Right lobe of liver (tissue), 6 donors: Measurements from ENCODE around the gene TRMT10B. TPM values are rescaled to one million over a fixed set of nuclear protein-coding genes. Genes with fewer than 3 reads are reported as not detected.
"Not testable (repeated sequence)": the region's sequence is repeated elsewhere in the genome, so short reads cannot be mapped to it uniquely, and the experiment has no call there.

ENCODE experiments used
- ATAC-seq, 4 donors: fragments of 200-7000 bp; cut with Tn5 transposase; one replicate each; pipeline ENCODE4 v1.9.1; 2020; ENCODE audit warnings: mild to moderate bottlenecking in 4 of 4, moderate library complexity in 4 of 4
- DNase-seq, 3 donors: peaks; one replicate each; pipeline ENCODE4 v3.0.0-alpha.2; 2020
- H3K27ac ChIP-seq, 3 donors: fragments of 200-600 bp; one replicate each; pipeline ENCODE4 v1.8.0; 2022
- H3K27me3 ChIP-seq, 2 donors: fragments of 200-600 bp; one replicate each; pipeline ENCODE4 v1.8.0; 2022
- H3K36me3 ChIP-seq, 4 donors: fragments of 200-600 bp; sonication (generic) in 1 of 4; one replicate each; pipeline versions ENCODE4 v1.5.1 to v1.8.0; 2017 to 2022; ENCODE audit warnings: control low read depth in 1 of 4
- H3K4me1 ChIP-seq, 4 donors: fragments of 200-600 bp; sonication (generic) in 1 of 4; one replicate each; pipeline versions ENCODE4 v1.5.1 to v1.8.0; 2017 to 2022; ENCODE audit warnings: control low read depth in 1 of 4
- H3K4me3 ChIP-seq, 3 donors: fragments of 200-600 bp; one replicate each; pipeline ENCODE4 v1.8.0; 2022
- H3K9me3 ChIP-seq, 4 donors: fragments of 200-600 bp; sonication (generic) in 1 of 4; one replicate each; pipeline versions ENCODE4 v1.5.1 to v1.8.0; 2017 to 2022; ENCODE audit warnings: control low read depth in 1 of 4
- POLR2A ChIP-seq: fragments of 450-650 bp; IDR thresholded peaks from one replicate; pipeline ENCODE4 v1.6.1; 2017; ENCODE audit warnings: antibody characterized with exemption, mild to moderate bottlenecking
- WGBS: methylation state at CpG from one replicate; pipeline ENCODE4 v1.1.6; 2018; ENCODE audit warnings: low coverage, low lambda C conversion rate; ENCODE audit not compliant: insufficient coverage; ENCODE audit errors: missing lambda C conversion rate; 5-methylcytosine and 5-hydroxymethylcytosine counted together
- intact Hi-C, 2 donors: fragments of 100-400 bp; cut with DNase I; formaldehyde crosslinking; loops; one replicate each; pipeline versions ENCODE4 v1.11.2 to v1.14.1; 2022
- total RNA-seq, 6 experiments: library from RNA; depleted of rRNA in 2 of 6; stranded (reverse); fragments of >200 nt in 2 of 6; fragmentation: NEBNext Ultra II Directional in 3 of 6; extraction: Animal tissue kit (Norgen Biotek cat#: 25700) in 3 of 6; gene quantifications; one replicate each; pipeline versions ENCODE4 v1.1.0 to v1.2.4, GENCODE V29; 2016 to 2023
- TF ChIP-seq, protein P1 (sequence below), 4 donors: fragments of 200-600 bp in 3 of 4; fragments of 450-650 bp in 1 of 4; IDR thresholded peaks; one replicate each; pipeline versions ENCODE4 v1.5.1 to v1.8.0; 2016 to 2022; ENCODE audit warnings: antibody characterized with exemption in 4 of 4, mild to moderate bottlenecking in 2 of 4
- donor health status: DM: no; HTN: yes; CAD: no.
- donor health status: DM: no; HTN: no; CAD: no.
- donor health status: DM: no; HTN: no; CAD: no.
- donor health status: DM: no; HTN: yes; CAD: no.
- donor health status: DM: no; HTN: yes; CAD: no.

Gene TRMT10B
- total RNA-seq, 6 experiments from 2014 or later, result 2.2 to 4.9 (median 3.3) TPM

DNA sequence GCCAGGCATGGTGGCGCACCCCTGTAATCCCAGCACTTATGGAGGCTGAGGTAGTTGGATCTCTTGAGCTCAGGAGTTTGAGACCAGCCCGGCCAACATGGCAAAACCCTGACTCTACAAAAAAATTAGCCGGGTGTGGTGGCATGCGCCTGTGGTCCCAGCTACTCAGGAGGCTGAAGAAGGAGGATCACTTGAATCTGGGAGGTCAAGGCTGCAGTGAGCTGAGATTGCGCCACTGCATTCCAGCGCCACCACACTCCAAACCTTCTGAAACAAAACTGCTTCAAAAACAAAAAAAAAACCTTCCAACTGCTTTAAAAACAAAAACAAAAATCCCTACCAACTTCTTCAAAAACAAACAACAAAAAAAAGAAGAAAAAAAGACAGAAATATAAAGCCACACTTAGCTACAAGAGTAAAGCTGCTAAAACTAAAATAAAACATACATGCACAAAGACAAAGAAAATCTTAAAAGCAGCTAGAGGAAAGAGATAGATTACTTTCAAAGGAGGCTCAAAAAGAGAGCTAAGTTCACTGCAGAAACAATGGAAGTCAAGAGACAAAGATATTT, 58.4 kb downstream of the TRMT10B start:
- no peak for DNase-seq
- TF ChIP-seq POLR2A, result no peak
- TF ChIP-seq, protein P1, sequence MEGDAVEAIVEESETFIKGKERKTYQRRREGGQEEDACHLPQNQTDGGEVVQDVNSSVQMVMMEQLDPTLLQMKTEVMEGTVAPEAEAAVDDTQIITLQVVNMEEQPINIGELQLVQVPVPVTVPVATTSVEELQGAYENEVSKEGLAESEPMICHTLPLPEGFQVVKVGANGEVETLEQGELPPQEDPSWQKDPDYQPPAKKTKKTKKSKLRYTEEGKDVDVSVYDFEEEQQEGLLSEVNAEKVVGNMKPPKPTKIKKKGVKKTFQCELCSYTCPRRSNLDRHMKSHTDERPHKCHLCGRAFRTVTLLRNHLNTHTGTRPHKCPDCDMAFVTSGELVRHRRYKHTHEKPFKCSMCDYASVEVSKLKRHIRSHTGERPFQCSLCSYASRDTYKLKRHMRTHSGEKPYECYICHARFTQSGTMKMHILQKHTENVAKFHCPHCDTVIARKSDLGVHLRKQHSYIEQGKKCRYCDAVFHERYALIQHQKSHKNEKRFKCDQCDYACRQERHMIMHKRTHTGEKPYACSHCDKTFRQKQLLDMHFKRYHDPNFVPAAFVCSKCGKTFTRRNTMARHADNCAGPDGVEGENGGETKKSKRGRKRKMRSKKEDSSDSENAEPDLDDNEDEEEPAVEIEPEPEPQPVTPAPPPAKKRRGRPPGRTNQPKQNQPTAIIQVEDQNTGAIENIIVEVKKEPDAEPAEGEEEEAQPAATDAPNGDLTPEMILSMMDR (IDR thresholded peaks at IDR 0.05), result no peak
- Histone ChIP-seq H3K27me3 (no peaks in the 10 kb centered on the region), H3K36me3 (no peaks in the 10 kb centered on the region), H3K27ac (no peak overlapping the region), H3K4me3 (no peak overlapping the region), H3K4me1 (no peaks in the 10 kb centered on the region), H3K9me3 (no peaks in the 10 kb centered on the region)
- intact Hi-C loops, result no loop called here
- no peak for ATAC-seq
- 91% methylated on average over 4 of the region's 6 CpGs for WGBS

DNA sequence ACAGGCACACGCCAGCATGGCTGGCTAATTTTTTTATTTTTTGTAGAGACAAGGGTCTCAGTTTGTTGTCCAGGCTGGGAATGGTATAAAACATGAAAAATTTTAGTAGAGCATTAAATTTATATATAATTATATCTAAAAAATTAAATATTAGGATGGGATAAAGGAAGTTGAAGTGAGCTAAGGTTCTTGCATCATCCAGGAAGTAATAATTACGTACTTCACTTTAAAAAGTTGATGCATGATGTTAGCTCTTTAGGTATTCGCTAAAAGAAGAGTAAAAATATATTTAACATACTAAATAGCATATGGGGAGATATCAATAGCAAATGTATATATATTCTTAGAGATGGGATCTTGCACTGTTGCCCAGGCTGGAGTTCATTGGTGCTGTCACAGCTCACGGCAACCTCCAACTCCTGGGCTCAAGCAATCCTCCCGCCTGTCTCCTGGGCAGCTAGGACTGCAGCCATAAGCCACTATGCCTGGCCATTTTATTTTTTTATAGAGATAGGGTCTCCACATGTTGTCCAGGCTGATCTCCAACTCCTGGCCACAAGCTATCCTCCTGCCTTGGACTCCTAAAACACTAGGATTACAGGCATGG, 59.3 kb downstream of the TRMT10B start:
- ATAC-seq (no peak), DNase-seq (no peak)
- H3K9me3 ChIP-seq, result no peaks in the 10 kb centered on the region
- 81% methylated on average over 5 of the region's 5 CpGs for WGBS
- intact Hi-C loops, result no loop called here
- no peak overlapping the region for H3K4me3 ChIP-seq
- H3K27me3 ChIP-seq, result no peaks in the 10 kb centered on the region
- H3K27ac ChIP-seq, result no peak overlapping the region
- TF ChIP-seq, protein P1 (IDR thresholded peaks at IDR 0.05), result no peak
- TF ChIP-seq POLR2A, result no peak
- no peaks in the 10 kb centered on the region for H3K36me3 ChIP-seq
- H3K4me1 ChIP-seq, result no peaks in the 10 kb centered on the region

DNA sequence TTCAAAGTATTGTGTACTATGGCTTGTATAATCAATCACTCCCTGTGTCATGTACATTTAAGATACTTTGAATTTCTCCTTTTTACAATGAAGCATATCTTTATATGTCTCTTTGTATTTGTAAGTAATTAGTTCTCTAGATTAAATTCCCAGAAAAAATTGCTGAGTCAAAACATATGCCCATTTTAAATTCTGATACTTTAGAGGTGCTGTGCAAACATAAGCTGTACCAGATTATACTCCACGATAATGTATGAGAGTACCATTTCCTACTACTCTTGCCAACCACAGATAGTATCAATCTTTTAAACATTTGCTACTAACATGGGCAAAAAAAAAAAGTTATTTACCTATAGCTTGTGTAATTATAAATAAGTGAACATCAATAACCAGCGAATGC, 65.2 kb downstream of the TRMT10B start:
- Histone ChIP-seq H3K27me3 (no peaks in the 10 kb centered on the region), H3K4me1 (peaks cover 0 to 4% (median 0%) of the 10 kb centered on the region in 4 donors), H3K9me3 (no peaks in the 10 kb centered on the region), H3K36me3 (peaks cover 0 to 4% (median 2%) of the 10 kb centered on the region in 4 donors), H3K4me3 (no peak overlapping the region), H3K27ac (no peak overlapping the region)
- DNase-seq (no peak), ATAC-seq (no peak)
- 32% methylated on average over 2 of the region's 2 CpGs for WGBS
- intact Hi-C loops, result no loop called here
- TF ChIP-seq, protein P1 (IDR thresholded peaks at IDR 0.05), result no peak
- TF ChIP-seq POLR2A, result no peak

DNA sequence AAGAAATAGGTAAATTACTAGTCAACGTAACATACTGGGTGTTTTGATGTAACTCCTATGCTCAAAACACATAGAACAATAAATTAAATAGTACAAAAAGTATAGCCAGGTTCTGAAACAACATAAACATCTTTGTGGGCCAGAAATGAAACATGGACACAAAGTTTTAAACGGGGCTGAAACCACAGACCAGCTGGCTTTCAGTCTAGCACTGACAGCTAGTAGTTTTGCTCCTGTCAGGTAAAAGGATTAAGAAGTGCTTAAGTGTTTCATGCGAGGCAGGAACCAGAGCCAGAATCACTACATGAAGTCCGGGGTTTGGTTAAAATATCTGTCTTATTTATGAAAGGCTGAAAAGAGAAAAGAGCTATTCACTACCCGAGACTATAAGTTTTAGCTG, 66.5 kb downstream of the TRMT10B start:
- TF ChIP-seq, protein P1 (IDR thresholded peaks at IDR 0.05), result no peak
- TF ChIP-seq POLR2A, result no peak
- Histone ChIP-seq H3K9me3 (no peaks in the 10 kb centered on the region), H3K27ac (no peak overlapping the region), H3K36me3 (peaks cover 0 to 4% (median 2%) of the 10 kb centered on the region in 4 donors), H3K4me1 (peaks cover 0 to 4% (median 0%) of the 10 kb centered on the region in 4 donors), H3K4me3 (no peak overlapping the region), H3K27me3 (no peaks in the 10 kb centered on the region)
- ATAC-seq, result no peak
- DNase-seq, result no peak
- 97% methylated on average over 5 of the region's 5 CpGs for WGBS
- intact Hi-C loops, result no loop called here

DNA sequence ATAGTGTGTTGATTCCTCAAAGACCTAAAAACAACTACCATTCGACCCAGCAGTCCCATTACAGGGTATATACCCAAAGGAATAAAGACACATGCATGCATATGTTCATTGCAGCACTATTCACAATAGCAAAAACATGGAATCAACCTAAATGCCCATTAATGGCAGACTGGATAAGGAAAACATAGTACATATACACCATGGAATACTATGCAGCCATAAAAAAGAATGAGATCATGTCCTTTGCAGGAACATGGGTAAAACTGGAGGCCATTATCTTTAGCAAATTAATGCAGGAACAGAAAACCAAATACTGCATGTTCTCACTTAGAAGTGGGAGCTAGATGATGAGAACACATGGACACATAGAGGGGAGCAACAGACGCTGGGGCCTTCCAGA, 71.6 kb downstream of the TRMT10B start:
- H3K4me1 ChIP-seq, H3K27ac ChIP-seq, ATAC-seq, intact Hi-C loops, H3K4me3 ChIP-seq, H3K9me3 ChIP-seq, H3K36me3 ChIP-seq, DNase-seq, H3K27me3 ChIP-seq: not testable (repeated sequence)
- 100% methylated on average over 2 of the region's 2 CpGs for WGBS
